Smooth muscle cell of the brain vasculature (primary cell): ENCODE results near the gene TJP3.

ENCODE experiments used
- DNase-seq: peaks from one replicate; pipeline ENCODE4 v3.0.0-alpha.2; 2012; ENCODE audit warnings: low read depth, low spot score

TJP3 gene

GRCh38 chr19:3690551-3691371, 17.4 kb upstream of the TJP3 start:
- no peak for DNase-seq

GRCh38 chr19:3691372-3691716, 16.8 kb upstream of the TJP3 start:
- DNase-seq = no peak

GRCh38 chr19:3691726-3692125, 16.5 kb upstream of the TJP3 start:
- no peak for DNase-seq

- no peak for DNase-seq
Observed at GRCh38 chr19:3692141-3693024, 15.8 kb upstream of the TJP3 start.

GRCh38 chr19:3693025-3693925, 14.9 kb upstream of the TJP3 start:
- no peak for DNase-seq

GRCh38 chr19:3694361-3695123, 13.6 kb upstream of the TJP3 start:
- no peak for DNase-seq

GRCh38 chr19:3695124-3695733, 13.0 kb upstream of the TJP3 start:
- no peak for DNase-seq

GRCh38 chr19:3695986-3696659, 12.1 kb upstream of the TJP3 start:
- DNase-seq = no peak

- no peak for DNase-seq
Observed at GRCh38 chr19:3696660-3696995, 11.6 kb upstream of the TJP3 start.

- DNase-seq = no peak
Observed at GRCh38 chr19:3697094-3697493, 11.1 kb upstream of the TJP3 start.

- DNase-seq = no peak
Observed at GRCh38 chr19:3697671-3698385, 10.4 kb upstream of the TJP3 start.

- no peak for DNase-seq
Observed at GRCh38 chr19:3698386-3698950, 9.7 kb upstream of the TJP3 start.

GRCh38 chr19:3698974-3699740, 9.0 kb upstream of the TJP3 start:
- DNase-seq = no peak

GRCh38 chr19:3699741-3700241, 8.4 kb upstream of the TJP3 start:
- DNase-seq = no peak

- no peak for DNase-seq
Observed at GRCh38 chr19:3700242-3701032, 7.7 kb upstream of the TJP3 start, which contains the start of gene PIP5K1C. Gene PIP5K1C (minus strand): TSS chr19:3700468. CDS start chr19:3700390, 78 bp downstream.

- no peak for DNase-seq
Observed at GRCh38 chr19:3701200-3701599, 7.0 kb upstream of the TJP3 start.

- no peak for DNase-seq
Observed at GRCh38 chr19:3707868-3708206, 347 bp upstream of the TJP3 start.
